Cardiac fibroblast (primary cell): ENCODE measurements around the gene GNAS-AS1.

Experiments used
- DNase-seq, 2 donors: peaks; one replicate each; pipeline versions ENCODE4 v3.0.0 to v3.0.0-alpha.2; 2010; ENCODE audit warnings: low read depth in 2 of 2
- H3K4me3 ChIP-seq, 2 donors: replicated peaks in 1 of 2; 1 replicate in 1 of 2; 2 replicates in 1 of 2; pipeline ENCODE4 v1.5.1; 2011; ENCODE audit warnings: low read depth in 2 of 2, low read length in 2 of 2, mild to moderate bottlenecking in 2 of 2, moderate library complexity in 1 of 2
- TF ChIP-seq, protein P1 (sequence below): IDR thresholded peaks from one replicate; pipeline ENCODE4 v1.5.1; 2011; ENCODE audit warnings: low read depth, mild to moderate bottlenecking, low read length, inconsistent platforms

Gene GNAS-AS1

DNA sequence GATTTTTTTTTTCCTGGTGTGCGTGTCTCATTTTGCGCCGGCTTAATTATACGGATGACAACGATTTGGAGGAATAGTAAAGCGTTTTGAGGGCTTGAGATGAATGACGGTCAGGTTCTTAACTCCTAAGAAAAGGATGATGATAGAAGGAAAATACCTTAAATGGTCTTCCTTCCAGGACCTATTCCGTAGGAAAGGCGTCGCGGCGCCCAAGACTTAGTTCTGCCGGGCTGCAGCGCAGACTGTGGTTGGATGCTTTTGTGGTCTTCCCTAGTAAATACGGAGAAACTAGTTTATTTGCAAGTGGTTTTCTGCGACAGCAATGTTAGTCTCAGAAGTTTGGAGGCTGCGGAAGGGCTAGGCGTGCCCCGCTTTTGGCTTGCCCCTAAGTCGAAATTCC, 8.4 kb downstream of the GNAS-AS1 start:
- no peak overlapping the region for H3K4me3 ChIP-seq
- DNase-seq: no peak
- TF ChIP-seq, protein P1, sequence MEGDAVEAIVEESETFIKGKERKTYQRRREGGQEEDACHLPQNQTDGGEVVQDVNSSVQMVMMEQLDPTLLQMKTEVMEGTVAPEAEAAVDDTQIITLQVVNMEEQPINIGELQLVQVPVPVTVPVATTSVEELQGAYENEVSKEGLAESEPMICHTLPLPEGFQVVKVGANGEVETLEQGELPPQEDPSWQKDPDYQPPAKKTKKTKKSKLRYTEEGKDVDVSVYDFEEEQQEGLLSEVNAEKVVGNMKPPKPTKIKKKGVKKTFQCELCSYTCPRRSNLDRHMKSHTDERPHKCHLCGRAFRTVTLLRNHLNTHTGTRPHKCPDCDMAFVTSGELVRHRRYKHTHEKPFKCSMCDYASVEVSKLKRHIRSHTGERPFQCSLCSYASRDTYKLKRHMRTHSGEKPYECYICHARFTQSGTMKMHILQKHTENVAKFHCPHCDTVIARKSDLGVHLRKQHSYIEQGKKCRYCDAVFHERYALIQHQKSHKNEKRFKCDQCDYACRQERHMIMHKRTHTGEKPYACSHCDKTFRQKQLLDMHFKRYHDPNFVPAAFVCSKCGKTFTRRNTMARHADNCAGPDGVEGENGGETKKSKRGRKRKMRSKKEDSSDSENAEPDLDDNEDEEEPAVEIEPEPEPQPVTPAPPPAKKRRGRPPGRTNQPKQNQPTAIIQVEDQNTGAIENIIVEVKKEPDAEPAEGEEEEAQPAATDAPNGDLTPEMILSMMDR: no peak

- peak in 1 of 2 donors; percentile 2 for DNase-seq
- no peak overlapping the region for H3K4me3 ChIP-seq
- TF ChIP-seq, protein P1: no peak
Observed at GRCh38 chr20:58841539-58842264, 9.0 kb downstream of the GNAS-AS1 start.

- TF ChIP-seq, protein P1: no peak
- no peak overlapping the region for H3K4me3 ChIP-seq
- DNase-seq: peak in 1 of 2 donors; percentile 4
Observed at GRCh38 chr20:58840816-58841538, 9.7 kb downstream of the GNAS-AS1 start.

- DNase-seq: no peak
- no peak overlapping the region for H3K4me3 ChIP-seq
- TF ChIP-seq, protein P1: no peak
Observed at GRCh38 chr20:58839991-58840747, 10.5 kb downstream of the GNAS-AS1 start.

DNA sequence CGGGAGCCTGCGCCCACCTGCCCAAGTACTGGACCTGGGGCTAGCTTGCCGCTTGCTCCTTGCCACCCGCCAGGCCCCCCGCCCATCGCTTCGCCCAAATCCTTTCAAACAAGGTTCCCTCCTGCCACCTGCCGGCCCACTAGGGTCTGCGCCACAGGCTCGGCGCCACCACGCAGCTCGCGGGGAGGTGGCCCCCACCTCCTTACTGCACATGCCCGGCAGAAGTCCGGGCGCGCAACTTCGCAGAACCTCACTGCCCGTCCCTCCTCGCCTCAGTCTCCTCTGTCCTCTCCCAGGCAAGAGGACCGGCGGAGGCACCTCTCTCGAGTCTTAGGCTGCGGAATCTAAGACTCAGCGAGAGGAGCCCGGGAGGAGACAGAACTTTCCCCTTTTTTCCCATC, 11.2 kb downstream of the GNAS-AS1 start:
- peak; percentile 18 to 26 for DNase-seq
- H3K4me3 ChIP-seq: no peak overlapping the region
- TF ChIP-seq, protein P1: peak; percentile 41

GRCh38 chr20:58838174-58838573, 12.5 kb downstream of the GNAS-AS1 start:
- DNase-seq: no peak
- TF ChIP-seq, protein P1: no peak
- H3K4me3 ChIP-seq: no peak overlapping the region
